NCI-H510A treated with DMSO at 0.1 percent for 48 hours (cell line): ENCODE measurements around the gene IRX4.
"Not testable (repeated sequence)": the region's sequence is repeated elsewhere in the genome, so short reads cannot be mapped to it uniquely, and the experiment has no call there.

ENCODE experiments used
- DNase-seq: peaks from one replicate; lab custom pipeline; 2025; lab: John Stamatoyannopoulos, UW

IRX4 gene

GRCh38 chr5:1856596-1857255, 26.0 kb downstream of the IRX4 start:
- no peak for DNase-seq

- DNase-seq = no peak
Measured at GRCh38 chr5:1855596-1855995, 27.1 kb downstream of the IRX4 start.

DNA sequence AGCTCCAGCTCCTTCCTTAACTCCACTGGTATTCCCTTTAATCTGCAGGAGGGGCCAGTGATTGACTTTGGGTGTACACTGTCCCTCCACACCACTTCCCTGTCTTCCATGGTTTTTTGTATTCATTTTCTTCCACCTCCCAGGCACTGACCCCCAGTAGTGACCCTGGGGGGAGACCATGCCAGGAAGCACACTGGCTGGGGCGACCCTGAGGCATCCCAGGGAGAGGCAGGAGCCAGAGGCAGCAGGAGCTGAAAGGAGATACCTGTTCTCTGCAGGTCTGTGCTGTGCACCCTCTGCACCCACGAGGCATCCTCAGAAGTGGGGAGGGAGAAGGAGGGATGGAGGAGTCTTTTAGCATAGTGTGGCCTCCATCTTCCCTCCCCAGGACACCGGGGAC, 27.6 kb downstream of the IRX4 start:
- DNase-seq = no peak

DNA sequence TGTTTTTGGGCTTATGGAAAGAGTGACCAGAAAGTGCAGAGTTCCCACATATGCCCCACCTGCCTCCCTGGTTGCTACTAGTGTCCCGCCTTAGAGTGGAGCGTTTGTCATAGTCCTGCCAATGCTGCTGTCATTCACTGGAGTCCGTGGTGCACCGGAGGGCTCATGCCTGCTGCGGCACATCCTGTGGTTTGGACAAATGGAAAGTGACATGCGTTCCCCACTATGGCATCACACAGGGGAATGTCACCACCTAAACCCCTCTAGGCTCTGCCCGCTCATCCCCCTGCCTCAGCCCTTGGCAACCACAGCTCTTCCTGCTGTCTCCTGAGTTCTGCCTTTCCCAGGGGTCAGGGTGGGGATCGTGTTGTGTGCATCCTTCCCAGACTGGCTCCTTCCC, 29.2 kb downstream of the IRX4 start:
- no peak for DNase-seq

DNA sequence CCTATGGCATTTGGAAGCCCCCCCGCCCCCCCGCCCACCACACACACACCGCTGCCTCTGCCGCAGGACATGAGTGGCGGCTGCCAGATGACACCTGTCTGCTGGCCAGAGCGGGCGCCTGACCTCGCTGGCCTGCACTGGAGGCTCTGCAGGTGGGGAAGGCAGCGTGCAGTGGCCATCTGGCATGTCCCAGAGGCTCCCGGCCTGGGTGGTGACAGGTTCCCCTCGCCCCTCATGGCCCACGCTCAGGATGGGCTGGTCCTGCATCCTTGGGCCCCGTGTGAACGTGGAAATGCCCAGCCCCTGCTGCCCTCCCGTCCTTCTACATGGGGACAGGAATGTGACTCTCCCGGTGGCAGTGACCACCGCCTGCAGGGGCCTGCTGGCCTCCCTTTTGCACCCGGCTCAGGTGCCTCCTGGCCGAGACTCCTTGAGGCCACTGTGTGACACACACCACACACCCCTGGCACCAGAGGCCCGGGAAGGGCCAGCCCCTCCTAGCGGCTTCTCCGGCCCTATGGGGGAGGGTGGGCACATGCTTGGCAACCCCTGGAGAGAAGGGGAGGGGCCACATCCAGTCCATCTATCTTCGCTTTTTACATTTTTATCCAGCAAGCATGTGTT, 30.3 kb downstream of the IRX4 start:
- DNase-seq = no peak

DNA sequence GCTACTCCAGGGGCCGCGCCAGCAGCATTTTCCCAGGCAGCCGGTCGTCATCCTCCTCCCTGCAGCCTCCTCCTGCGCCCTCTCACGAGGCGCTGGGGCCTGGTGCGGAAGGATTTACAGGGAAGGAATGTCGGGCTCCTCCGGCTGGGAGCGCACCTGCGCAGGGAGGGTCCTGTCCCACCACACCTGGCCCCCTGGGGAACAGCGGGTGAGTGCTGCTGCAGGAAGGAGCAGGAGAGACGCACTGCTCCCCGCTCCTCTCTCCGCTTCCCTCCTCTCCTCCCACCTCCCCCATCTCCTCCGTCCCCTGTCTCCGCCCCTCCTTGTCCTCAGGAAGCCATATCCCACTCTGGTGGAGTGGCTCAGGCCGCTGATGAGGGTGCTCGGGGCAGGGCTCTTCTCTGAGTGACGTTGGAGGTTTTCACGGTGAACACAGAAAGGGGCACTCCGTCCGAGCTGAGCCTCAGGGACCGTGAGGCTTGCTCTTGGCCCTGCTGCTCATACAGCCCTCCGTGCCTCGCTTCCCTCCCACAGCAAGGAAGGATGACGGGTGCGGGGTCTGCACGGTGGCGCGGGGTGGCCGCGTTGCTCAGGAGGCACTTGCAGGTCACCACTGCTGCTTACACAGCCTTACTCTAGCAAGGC, 31.3 kb downstream of the IRX4 start:
- no peak for DNase-seq

DNA sequence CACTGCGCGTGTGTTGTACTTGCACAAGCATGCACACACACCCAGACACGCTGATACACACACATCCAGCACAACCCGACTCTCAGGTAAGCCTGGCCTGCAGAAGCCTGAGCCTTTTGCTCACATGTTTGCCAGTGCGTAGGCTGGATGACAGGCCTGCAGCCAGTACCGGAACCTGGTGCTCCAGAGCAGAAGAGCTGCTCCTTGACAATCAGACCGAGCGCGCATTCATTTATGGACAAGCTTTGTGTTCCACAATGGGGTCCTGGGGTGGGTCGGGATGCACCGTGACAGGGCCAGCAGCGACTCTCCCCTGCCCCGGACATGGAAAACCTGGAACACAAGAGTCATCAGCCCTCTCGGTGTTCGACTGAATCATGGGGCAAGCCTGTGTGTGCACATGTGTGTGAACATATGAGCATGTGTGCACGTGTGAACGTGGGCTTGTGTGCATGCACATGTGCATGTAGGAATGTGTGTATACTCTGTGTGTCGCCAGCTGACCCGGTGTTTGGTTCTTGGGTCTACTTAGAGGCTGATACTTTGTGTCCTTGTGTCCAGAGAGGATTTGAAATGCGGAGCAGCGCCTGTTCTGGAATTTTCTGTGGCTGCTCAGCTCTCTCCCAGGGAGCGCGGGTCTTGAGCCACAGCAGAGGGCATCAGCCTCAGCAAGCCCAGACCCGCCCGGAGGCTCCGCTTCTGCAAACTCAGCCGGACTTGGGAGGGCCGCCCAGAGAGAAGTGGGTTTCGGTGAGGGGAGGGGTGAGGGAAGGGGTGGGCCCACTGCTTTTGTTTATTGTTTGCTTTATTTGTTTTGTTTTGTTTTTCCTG, 32.2 kb downstream of the IRX4 start:
- no peak for DNase-seq

DNA sequence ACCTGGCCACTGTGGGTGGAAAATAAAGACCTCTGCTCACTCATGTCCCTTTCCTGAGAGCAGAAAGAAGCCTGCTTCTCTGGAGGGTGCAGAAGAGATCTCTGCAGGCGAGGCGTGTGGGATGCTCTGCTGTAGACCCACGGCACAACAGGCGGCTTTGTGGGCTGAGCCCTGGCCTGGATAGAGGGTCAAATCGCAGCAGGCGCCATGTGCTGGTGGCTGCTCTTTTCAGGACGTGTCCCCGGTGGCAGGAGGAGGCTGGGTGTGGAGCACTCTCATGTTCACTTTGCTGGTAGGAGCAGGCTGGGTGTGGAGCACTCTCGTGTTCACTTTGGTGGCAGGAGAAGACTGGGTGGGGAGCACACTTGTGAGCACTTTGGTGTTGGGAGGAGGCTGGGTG, 35.1 kb downstream of the IRX4 start:
- DNase-seq = no peak

- DNase-seq = no peak
Measured at GRCh38 chr5:1847056-1847455, 35.7 kb downstream of the IRX4 start.

GRCh38 chr5:1846583-1846982, 36.1 kb downstream of the IRX4 start:
- no peak for DNase-seq

GRCh38 chr5:1845696-1846095, 37.0 kb downstream of the IRX4 start:
- DNase-seq = no peak

DNA sequence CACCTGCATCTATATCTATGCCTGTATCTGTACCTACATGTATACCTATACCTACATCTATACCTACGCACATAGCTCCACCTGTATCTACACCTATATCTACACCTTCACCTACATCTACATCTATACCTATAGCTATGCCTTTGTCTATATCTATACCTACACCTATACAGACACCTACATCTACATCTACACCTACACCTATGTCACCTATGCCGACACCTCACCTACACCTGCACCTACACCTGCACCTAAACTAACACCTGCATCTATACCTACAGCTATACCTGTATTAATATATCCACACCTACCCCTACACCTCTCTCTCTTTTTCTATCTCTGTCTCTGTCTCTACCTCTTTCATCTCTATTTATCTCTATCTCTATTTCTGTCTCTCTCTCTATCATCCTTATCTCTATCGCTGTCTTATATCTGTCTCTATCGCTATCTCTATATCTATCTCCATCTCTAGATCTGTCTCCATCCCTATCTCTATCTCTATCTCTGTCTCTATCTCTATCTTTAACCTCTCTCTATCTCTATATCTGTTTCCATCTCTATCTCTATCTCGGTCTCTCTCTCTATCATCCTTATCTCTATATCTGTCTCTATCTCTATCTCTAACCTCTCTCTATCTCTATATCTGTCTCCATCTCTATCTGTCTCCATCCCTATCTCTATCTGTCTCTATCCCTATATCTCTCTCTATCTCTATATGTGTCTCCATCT, 37.9 kb downstream of the IRX4 start:
- DNase-seq = no peak

GRCh38 chr5:1843761-1844160, 39.0 kb downstream of the IRX4 start:
- not testable (repeated sequence) for DNase-seq

GRCh38 chr5:1842004-1842819, 40.5 kb downstream of the IRX4 start:
- no peak for DNase-seq

DNA sequence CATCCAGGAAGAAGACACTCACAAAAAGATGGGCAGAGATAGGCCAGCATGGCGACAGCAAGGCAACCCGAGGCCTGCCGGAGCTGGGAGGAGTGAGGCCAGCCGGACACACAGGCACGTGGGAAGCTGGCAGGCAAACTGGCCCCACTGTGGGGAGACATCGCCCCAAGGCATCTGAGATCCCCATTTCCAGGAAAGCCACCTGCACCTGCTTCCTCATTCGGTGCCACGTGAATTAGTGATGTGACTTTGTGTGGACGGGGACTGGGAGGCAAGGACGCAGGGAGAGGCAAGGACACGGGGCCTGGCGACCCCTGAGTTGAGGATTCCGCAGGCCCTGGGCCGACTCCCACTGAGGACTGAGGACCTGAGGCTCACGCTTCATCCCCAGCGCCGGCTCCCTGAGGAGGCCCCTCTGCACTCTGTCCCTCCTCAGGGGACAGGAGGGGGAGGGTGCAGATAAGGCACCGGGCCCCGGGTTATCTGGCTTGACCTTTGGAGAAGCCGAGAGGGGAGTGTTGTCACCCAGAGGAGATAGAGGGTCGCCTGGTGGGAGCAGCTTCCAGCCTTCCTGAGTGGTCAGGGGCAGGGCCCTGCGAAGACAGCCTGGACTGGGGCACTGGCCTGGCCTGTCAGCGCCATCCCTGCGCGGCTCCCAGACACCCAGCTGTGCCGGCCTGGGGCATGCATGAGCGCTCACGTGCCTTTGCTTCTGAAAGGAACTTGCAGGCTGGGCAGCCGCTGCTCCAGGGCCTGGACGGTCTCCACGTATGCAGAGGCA, 41.8 kb downstream of the IRX4 start:
- DNase-seq = no peak

DNA sequence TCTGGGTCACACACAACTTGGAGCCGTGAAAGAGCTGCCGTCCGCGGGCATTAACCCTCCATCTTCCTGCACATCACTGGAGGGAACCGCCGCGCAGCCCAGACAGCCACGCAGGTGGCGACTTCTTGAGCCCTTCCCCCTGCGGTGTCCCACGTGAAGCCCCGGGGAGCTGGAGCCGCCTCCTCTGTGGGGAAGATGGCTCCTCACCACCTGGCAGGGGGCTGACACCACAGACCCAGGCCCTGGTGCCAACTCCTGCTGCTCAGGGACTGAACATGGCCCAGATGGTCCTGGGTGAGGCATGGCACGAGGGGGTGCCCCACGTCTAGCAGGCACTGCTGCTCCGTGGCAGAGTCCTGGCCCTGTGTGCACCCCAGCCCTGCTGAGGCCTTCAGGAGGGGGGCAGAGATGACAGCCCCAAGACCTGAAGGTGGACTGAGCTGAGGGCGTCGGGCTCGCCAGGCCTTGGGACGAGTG, 42.6 kb downstream of the IRX4 start:
- DNase-seq = no peak

DNA sequence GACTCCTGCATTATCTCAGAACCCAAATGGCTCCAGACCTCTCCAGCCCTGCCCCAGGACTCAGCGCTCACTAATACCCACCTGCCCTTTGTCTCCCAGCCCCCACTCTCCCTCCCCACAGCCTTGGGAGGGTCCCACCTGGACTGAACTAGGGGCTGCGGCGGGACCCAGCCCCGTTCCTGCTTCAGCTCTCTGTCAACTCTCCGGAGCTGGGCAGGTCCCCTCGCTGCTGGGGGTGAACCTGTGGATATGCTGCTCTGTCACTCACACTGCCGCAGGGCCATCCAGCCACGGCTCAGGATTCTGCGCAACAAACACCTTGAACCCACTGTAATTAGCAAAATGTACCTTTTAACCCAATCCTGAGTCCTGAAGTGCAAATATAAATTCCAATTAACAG, 44.7 kb downstream of the IRX4 start:
- no peak for DNase-seq

GRCh38 chr5:1836891-1837880, 45.5 kb downstream of the IRX4 start:
- no peak for DNase-seq
